ENCODE results near the gene ZNF235.
"Not testable (repeated sequence)": the region's sequence is repeated elsewhere in the genome, so short reads cannot be mapped to it uniquely, and the experiment has no call there.

Gene ZNF235

GRCh38 chr19:44304659-44305193 is at the start of gene ZNF235:
Gene ZNF235 (minus strand): TSS chr19:44305025. CDS start chr19:44303404, 1,621 bp downstream.
- DNase-seq (ENCODE audit: low read depth): peak; percentile 97

DNA sequence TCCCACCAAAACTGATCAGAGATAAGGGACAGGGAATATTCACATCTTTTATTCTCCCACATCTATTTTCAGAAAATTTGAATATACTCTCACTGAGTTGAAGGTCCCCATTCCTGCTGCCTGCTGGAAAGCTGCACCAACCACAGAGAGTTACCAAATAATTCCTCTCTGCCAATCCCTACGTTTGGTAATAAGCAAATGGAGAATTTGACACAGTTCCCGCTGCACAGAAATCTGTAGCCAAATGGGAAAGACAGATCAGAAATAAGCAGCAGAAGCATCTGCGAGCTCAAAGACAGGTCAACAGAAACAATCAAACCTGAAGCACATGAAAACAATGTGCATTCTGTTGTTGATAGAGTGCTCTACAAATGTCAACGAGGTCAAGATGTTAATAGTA is 41.7 kb upstream of the ZNF235 start:
- no peak for DNase-seq (ENCODE audit: low read depth)

DNA sequence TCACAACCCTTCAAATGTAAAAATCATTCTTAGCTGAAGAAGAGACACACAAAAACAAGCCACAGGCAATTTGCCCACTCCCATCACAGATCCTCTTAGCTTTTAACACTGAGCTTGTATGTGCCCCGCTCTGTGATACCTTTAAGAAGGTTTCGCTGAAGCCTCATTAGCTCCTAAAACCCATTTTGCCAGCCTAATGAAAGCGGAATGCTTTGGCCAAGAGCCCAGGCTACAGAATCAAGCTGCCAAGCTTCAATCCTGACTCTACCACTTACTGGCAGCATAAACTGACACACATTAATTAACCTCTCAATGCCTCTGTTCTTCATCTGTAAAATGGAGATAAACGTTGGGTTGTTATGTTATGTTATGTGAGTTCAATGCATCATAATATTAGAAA is 41.1 kb upstream of the ZNF235 start:
- DNase-seq (ENCODE audit: low read depth): no peak

DNA sequence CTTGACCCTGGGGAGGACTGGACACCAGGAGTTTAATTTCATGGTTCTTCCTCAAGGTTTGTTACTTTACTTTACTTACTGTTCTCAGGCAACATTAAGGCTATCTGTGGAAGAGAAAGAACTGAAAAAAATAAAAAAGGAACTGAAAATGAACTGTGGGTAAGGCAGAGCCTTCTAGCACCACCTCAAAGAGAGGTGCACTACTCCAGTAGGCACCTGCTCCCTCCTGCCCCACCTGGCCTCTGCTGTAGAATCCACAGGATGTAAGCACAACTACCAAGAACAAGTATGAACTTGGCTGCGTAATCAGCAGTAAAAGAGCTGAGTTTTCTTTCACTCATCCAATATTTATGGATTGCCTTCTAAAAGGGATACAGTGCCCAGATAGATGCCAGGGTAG is 39.4 kb upstream of the ZNF235 start:
- DNase-seq (ENCODE audit: low read depth): no peak

- DNase-seq (ENCODE audit: low read depth): no peak
These were observed 37.0 kb upstream of the ZNF235 start for GRCh38 chr19:44341794-44342193.

DNA sequence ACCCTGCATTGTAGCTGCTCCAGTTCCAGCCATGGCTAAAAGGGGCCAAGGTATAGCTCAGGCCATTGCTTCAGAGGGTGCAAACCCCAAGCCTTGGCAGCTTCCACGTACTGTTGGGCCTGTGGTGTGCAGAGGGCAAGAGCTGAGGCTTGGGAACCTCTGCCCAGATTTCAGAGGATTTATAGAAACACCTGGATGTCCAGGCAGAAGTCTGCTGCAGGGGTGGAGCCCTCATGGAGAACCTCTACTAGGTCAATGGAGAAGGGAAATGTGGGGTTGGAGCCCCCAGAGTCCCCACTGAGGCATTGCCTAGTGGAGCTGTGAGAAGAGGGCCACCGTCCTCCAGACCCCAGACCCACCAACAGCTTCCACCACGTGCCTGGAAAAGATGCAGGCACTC is 29.8 kb upstream of the ZNF235 start:
- DNase-seq (ENCODE audit: low read depth): not testable (repeated sequence)

DNA sequence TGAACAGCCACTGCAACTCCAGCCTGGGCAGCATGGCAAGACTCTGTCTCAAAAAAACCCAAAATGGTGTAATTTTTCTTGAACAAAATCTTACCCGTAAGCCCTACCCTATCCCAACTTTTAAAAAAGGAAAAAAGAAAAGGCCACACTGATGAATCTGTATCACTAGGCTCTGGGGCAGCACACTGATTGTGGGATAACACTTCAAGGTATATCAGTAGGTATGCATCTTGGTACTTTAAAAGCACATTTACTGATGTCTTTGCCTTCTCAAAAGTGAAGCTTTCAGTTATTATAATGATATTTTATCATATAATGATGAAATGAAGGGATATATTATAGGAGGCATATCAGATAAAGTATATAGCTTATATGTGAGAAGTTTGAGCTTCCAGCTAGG is 27.3 kb upstream of the ZNF235 start:
- DNase-seq (ENCODE audit: low read depth): no peak

DNA sequence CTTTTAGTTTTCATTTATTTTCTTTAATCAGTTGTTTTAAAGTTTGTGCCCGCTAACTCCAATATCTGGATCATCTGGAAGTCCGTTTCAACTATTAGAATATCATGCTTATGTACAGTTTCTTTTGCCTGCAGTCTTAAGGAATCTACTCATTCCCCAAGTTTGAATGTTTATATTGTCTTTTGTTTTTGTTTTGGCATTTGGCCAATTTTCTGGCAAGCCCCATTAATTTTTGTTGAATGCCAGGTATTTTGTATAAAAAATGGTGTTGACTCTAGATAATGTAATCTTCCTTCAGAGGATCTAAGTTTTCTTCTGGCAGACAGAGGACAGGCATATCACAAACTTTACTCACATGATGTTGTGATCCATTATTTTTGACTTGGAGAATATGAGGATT is 11.1 kb upstream of the ZNF235 start:
- no peak for DNase-seq (ENCODE audit: low read depth)

DNA sequence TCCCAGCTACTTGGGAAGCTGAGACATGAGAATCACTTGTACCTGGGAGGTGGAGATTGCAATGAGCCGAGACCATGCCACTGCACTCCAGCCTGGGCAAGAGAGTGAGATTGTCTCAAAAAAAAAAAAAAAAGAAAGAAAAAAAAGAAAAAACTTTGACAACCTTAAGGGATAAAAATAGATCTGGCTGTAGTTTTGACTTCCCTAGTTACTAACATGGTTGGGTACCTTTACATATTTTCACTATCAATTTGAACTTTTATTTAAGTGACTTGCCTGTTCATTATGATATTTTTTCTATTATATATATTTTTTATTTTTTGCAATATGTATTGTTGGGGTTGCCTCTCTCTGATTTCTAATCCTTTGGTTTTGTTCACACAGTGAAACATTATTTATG is 8.4 kb upstream of the ZNF235 start:
- no peak for DNase-seq (ENCODE audit: low read depth)

DNA sequence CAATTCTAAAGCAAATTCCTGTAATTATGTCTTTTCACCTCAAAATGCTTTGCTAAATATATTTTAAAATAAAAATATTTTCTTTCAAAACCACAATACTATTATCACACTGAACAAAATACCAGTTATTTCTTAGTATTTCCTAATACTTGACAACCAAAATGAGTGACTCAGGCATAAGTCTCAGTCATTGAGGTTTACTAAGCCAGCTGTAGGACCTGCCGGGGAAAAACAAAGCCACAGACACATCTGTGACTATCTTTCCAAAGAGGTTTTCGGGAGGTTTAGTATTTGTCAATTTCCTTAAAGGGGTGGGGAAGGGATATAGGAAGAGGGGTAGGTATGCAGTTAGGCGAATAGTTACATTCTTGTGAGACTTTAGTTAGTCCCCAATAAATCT is 3.2 kb upstream of the ZNF235 start:
- DNase-seq (ENCODE audit: low read depth): no peak

GRCh38 chr19:44306283-44306682 is 1.5 kb upstream of the ZNF235 start:
- DNase-seq (ENCODE audit: low read depth): no peak

- DNase-seq (ENCODE audit: low read depth): no peak
These were observed 632 bp upstream of the ZNF235 start for GRCh38 chr19:44305457-44305856.

DNA sequence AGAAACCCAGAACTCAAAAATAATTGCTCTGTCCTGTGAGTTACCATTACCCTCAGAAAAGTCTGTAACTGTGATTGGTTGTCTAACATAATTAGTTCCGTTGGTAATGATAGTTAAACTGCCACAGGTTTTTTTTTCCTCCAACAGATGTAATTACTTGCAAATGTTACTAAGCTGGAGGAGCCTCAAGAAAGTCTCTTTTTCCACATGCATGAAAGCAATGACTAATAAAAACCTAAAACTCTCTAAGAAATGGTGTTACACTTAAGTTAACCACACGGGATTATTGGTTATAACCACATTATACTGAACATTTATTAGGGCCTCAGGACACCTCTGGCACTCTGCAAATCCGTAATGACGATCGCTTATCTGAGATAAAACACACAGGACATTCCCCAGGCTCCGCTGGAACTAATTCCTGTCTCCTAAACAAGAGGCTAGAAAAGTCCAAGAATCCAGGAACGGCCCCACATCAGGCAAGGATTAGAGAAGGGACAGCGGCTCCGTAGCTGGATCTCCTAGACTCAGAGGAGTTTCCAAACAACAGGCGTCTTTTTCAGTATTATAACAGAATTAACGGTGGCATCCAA is 753 bp downstream of the ZNF235 start:
- DNase-seq (ENCODE audit: low read depth): peak; percentile 14

- no peak for DNase-seq (ENCODE audit: low read depth)
These were observed 1.5 kb downstream of the ZNF235 start for GRCh38 chr19:44303320-44303719.

DNA sequence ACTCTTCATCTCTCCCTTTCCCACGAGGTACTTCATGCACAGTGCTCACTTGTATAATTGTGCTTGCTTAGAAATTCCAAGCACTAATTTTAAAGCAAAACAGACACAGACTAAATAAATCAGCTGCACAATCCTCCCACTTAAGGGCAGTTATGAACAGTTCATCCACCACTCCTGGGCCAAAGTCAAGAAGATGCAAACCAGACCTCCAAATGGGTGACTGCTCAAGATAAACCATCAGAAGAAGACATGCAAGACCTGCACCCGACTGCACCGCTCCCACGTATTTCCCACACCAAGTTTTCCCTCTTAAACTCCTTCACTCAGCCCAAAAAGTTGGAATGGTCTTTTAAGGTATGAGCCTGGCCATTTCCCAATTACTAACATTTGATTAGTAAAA is 19.9 kb downstream of the ZNF235 start:
- no peak for DNase-seq (ENCODE audit: low read depth)

GRCh38 chr19:44282846-44283245 is 22.0 kb downstream of the ZNF235 start:
- DNase-seq (ENCODE audit: low read depth): no peak

DNA sequence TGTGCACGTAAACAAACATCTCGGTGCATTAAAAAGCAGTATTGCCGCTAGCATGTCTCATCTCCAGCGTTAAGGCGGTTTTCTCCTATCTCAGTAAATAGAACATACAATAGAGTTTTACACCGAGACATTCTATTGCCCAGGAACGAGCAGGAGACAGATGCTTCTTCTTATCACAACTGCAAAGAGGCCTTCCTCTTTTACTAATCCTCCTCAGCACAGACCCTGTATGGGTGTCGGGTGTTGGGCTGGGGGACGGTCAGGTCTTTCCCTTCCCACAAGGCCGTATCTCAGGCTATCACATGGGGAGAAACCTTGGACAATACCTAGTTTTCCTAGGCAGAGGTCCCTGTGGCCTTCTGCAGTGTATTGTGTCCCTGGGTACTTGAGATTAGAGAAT is 23.9 kb downstream of the ZNF235 start:
- no peak for DNase-seq (ENCODE audit: low read depth)

DNA sequence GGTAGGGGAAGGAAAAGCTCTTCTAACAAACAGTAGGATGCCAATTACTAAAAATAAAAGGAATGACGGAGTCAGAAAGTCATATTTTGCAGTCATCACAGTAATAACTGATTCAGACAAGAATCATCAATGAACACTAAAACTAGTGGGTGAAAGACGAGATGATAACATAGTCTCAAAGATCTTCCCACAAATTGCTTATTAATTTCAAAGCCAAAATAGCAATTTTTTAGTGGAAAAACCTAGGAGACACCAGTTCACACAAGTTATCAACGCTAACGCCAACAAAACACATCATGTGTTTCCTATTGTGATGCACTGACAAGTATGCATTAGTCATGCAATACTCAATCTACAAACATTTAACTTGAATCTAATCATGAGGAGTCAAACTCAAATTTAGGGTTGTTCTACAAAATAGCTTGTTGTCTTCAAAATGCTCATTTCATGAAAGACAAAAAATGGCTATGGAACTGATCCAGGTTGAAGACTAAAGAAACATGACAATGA is 26.6 kb downstream of the ZNF235 start:
- no peak for DNase-seq (ENCODE audit: low read depth)

GRCh38 chr19:44277331-44277730 is 27.5 kb downstream of the ZNF235 start:
- no peak for DNase-seq (ENCODE audit: low read depth)

- peak; percentile 14 for DNase-seq (ENCODE audit: low read depth)
These were observed 44.0 kb downstream of the ZNF235 start for GRCh38 chr19:44260695-44261446.

GRCh38 chr19:44260343-44260681 is 44.5 kb downstream of the ZNF235 start:
- no peak for DNase-seq (ENCODE audit: low read depth)

DNA sequence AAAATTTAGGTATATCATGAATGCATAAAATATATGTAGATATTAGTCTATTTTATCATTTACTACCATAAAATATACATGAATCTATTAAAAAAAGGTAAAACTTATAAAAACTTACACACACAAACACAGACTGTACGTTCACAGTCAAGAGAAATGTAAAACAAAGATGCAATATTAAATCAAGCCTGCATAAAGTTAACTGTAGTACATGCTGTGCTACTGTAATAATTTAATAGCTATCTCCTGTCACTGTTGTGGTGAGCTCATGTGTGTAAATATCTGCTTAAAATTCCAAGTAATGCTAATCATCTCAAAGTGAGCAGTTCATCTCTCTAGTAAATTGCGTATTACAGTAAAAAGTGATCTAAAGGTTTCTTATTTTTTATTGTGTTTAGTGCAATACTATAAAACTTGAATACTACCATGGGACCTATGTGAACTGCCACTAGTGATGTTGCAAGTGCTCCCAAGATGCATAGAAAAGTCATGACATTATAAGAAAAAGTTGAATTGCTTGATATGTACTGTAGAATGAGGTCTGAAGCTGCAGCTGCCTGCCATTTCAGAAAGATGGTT is 45.9 kb downstream of the ZNF235 start:
- DNase-seq (ENCODE audit: low read depth): no peak

- no peak for DNase-seq (ENCODE audit: low read depth)
These were observed 46.7 kb downstream of the ZNF235 start for GRCh38 chr19:44258136-44258535.
